ENCODE data around the gene ISOC1.
A peak's percentile ranks its signal among the peaks of the same experiment; 100 is the strongest.

ISOC1 gene

GRCh38 chr5:129104915-129105455, 10.4 kb downstream of the ISOC1 start:
- H3K27ac Mint-ChIP-seq = no peak overlapping the region

DNA sequence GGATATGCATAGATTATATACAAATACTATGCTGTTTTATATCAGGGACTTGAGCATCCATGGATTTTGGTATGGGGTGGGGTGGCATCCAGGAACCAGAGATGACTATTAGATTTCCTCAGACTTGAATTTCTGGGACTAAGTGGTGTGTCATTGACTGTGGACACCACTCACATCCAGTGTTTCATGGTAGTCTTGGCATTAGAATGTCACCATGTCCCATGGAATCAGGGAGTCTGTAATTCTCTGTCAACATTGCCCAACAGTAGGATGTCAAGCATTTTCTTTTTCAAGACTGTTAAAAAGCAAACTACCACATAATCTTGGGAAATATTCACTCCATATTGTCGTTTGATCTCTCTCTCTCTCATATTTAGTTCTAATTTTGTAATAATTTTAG, 13.1 kb downstream of the ISOC1 start:
- no peaks in the 10 kb centered on the region for H3K9me3 Mint-ChIP-seq
- H3K4me3 Mint-ChIP-seq = no peak overlapping the region
- no peak overlapping the region for H3K27ac Mint-ChIP-seq
- H3K36me3 Mint-ChIP-seq (ENCODE audit: low read depth) = peaks cover 71% of the 10 kb centered on the region
- DNase-seq = no peak
- H3K27me3 Mint-ChIP-seq = no peaks in the 10 kb centered on the region
- peaks cover 1% of the 10 kb centered on the region for H3K4me1 Mint-ChIP-seq (ENCODE audit: low read depth)

More at GRCh38 chr5:129104915-129105455, 10.4 kb downstream of the ISOC1 start:
- H3K4me3 Mint-ChIP-seq = no peak overlapping the region
- H3K36me3 Mint-ChIP-seq (ENCODE audit: low read depth) = peaks cover 51% of the 10 kb centered on the region
- H3K27me3 Mint-ChIP-seq = no peaks in the 10 kb centered on the region
- H3K9me3 Mint-ChIP-seq = no peaks in the 10 kb centered on the region
- no peak for DNase-seq
- peaks cover 12% of the 10 kb centered on the region for H3K4me1 Mint-ChIP-seq (ENCODE audit: low read depth)

GRCh38 chr5:129110742-129111141, 16.2 kb downstream of the ISOC1 start:
- no peak overlapping the region for H3K4me3 Mint-ChIP-seq
- H3K4me1 Mint-ChIP-seq (ENCODE audit: low read depth) = peaks cover 6% of the 10 kb centered on the region
- no peak overlapping the region for H3K27ac Mint-ChIP-seq
- no peaks in the 10 kb centered on the region for H3K9me3 Mint-ChIP-seq
- peaks cover 78% of the 10 kb centered on the region for H3K36me3 Mint-ChIP-seq (ENCODE audit: low read depth)
- no peak for DNase-seq
- H3K27me3 Mint-ChIP-seq = no peaks in the 10 kb centered on the region

DNA sequence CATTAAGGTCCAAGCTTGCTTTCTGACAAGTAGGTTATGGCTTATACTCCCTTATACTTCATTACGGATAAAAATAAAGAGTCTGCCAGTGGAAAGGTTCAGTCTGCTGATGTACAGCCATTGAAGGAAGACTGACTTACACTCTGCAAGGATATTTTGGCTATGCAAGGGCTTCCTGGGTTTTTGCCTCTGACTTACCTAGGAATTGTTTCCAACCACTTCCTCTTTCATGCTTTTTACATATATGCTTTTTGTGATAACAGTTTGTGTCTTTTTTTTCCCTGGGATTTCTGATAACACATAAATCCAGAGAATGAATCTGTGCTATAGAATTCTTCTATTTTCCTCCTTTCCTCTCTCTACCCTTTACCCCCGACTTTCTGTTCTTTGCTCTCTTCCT, 16.8 kb downstream of the ISOC1 start:
- DNase-seq = no peak
- Mint-ChIP-seq H3K27me3 (no peaks in the 10 kb centered on the region), H3K4me3 (no peak overlapping the region), H3K36me3 (ENCODE audit: low read depth) (peaks cover 72% of the 10 kb centered on the region), H3K4me1 (ENCODE audit: low read depth) (peaks cover 6% of the 10 kb centered on the region), H3K9me3 (no peaks in the 10 kb centered on the region), H3K27ac (no peak overlapping the region)

DNA sequence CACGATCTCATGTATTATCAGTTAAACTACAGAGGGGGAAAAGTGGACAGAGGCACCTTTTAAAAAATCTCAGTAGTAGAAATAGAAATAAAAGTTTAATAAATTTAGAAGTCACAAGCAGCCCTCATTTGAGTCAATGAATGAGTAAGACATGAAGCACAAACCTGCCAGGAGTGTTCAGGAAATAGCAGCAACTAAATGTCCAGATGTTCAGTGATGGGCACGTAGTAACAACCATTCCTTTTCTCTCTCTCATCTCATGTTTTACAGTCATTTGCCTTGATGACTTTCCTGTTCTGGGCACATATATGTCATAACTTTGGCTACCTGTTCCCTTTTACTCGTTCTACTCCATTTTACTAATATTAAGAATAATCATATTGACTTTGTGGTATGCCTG, 17.7 kb downstream of the ISOC1 start:
- Mint-ChIP-seq H3K27ac (no peak overlapping the region), H3K9me3 (no peaks in the 10 kb centered on the region), H3K4me3 (no peak overlapping the region), H3K4me1 (ENCODE audit: low read depth) (peaks cover 6% of the 10 kb centered on the region), H3K36me3 (ENCODE audit: low read depth) (peaks cover 69% of the 10 kb centered on the region), H3K27me3 (no peaks in the 10 kb centered on the region)
- no peak for DNase-seq

DNA sequence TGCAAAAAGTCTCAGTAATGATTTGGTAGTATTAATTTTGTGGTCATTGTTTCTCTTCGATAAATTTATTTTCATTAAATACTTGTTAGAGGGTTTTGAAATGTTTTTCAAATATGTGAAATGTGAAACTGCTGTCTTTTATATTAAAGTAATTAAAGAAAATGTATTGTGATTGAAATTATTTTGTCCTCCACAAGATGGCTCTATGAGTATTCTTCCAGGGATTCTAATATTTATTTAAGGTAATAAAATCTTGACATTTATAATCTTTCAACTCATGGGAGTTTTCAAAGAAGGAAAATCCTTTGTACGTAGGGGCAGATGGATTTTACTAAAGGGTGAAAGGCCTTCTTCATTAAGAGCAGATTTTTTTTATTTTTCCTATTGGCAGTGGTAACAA, 19.3 kb downstream of the ISOC1 start:
- no peak overlapping the region for H3K4me3 Mint-ChIP-seq
- DNase-seq = no peak

DNA sequence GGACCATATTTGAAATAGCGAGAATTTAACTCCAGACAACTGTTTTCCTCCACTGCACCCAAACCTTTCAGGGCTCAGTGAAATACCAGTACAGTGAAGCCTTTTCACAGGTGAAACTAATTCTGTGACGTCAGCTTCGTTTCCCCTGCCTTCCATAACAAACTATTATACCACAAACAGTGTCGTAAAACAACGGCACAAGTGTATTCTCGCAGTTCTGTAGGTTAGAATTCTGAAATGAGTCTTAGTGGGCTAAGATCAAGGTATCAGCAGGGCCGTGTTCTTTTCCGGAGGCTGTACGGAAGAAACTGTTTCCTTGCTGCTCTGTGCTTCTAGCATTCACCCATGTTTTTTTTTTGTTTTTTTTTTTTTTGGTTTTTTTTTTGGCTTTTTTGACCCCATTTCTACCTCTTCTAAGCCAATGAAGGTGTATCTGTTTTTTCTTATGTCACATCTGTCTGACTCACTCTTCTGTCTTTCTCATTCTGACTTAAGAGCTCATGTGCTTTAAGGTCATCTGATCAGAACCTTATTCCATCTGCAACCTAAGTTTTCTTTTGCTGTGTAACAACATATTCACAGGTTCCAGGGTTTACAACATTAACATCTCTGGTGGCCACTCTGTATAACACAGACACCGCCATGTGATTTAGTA, 20.1 kb downstream of the ISOC1 start:
- H3K9me3 Mint-ChIP-seq = no peaks in the 10 kb centered on the region
- H3K4me1 Mint-ChIP-seq (ENCODE audit: low read depth) = peaks cover 6% of the 10 kb centered on the region
- H3K27me3 Mint-ChIP-seq = no peaks in the 10 kb centered on the region
- H3K27ac Mint-ChIP-seq = no peak overlapping the region
- H3K36me3 Mint-ChIP-seq (ENCODE audit: low read depth) = peaks cover 59% of the 10 kb centered on the region
- no peak overlapping the region for H3K4me3 Mint-ChIP-seq
- DNase-seq = no peak

More for the DNA sequence above, 19.3 kb downstream of the ISOC1 start:
- Mint-ChIP-seq H3K36me3 (ENCODE audit: low read depth) (peaks cover 67% of the 10 kb centered on the region), H3K9me3 (no peaks in the 10 kb centered on the region), H3K4me1 (ENCODE audit: low read depth) (peaks cover 6% of the 10 kb centered on the region), H3K27ac (no peak overlapping the region), H3K27me3 (no peaks in the 10 kb centered on the region)

GRCh38 chr5:129115680-129116079, 21.1 kb downstream of the ISOC1 start:
- Mint-ChIP-seq H3K27ac (no peak overlapping the region), H3K4me3 (no peak overlapping the region), H3K36me3 (ENCODE audit: low read depth) (peaks cover 52% of the 10 kb centered on the region), H3K9me3 (no peaks in the 10 kb centered on the region), H3K4me1 (ENCODE audit: low read depth) (peaks cover 6% of the 10 kb centered on the region), H3K27me3 (no peaks in the 10 kb centered on the region)
- DNase-seq = no peak

DNA sequence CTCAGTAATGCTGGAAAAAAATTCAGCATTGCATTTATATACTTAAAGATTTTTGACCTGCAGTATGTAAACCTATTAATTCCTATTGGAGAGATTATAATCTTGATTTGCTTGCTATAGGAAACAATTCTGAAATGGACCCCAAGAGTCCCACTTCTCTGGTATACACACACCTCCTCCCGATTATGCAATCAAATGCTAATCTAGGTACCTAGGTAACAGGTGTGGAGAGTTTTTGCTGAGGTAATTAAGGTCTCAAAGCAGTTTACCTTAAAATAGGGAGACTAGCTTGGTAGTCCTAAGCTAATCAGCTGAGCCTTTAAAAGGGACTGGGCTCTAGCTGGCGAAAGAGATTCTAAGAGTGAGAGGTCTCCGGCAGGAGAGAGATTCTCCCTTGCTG, 22.2 kb downstream of the ISOC1 start:
- DNase-seq = no peak
- H3K27me3 Mint-ChIP-seq = no peaks in the 10 kb centered on the region
- peaks cover 6% of the 10 kb centered on the region for H3K4me1 Mint-ChIP-seq (ENCODE audit: low read depth)
- H3K4me3 Mint-ChIP-seq = no peak overlapping the region
- peaks cover 46% of the 10 kb centered on the region for H3K36me3 Mint-ChIP-seq (ENCODE audit: low read depth)
- H3K9me3 Mint-ChIP-seq = no peaks in the 10 kb centered on the region
- H3K27ac Mint-ChIP-seq = no peak overlapping the region

DNA sequence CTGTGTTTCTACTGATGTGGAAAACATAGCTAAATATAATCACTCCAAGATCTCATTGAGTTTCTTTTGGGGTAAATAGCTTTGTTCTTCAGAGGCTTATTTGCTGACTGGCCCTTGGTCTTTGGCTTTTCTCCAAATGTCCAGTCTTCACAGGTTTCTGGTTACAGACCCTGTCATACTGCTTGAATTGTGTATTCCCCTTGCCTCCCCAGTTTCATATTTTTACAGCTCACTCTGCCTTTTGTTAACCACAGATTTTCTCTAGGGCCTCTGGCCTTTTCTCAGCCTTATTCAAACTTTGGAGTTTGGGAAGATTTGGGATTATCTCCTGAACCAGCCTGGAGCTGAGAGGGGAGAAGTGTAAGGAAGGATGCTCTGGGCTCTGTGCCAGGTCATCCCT, 23.9 kb downstream of the ISOC1 start:
- Mint-ChIP-seq H3K4me1 (ENCODE audit: low read depth) (peaks cover 6% of the 10 kb centered on the region), H3K9me3 (no peaks in the 10 kb centered on the region), H3K27me3 (no peaks in the 10 kb centered on the region), H3K4me3 (no peak overlapping the region), H3K27ac (no peak overlapping the region), H3K36me3 (ENCODE audit: low read depth) (peaks cover 32% of the 10 kb centered on the region)
- DNase-seq = no peak

- DNase-seq = no peak
- Mint-ChIP-seq H3K27me3 (no peaks in the 10 kb centered on the region), H3K4me1 (ENCODE audit: low read depth) (peaks cover 6% of the 10 kb centered on the region), H3K4me3 (no peak overlapping the region), H3K36me3 (ENCODE audit: low read depth) (peaks cover 28% of the 10 kb centered on the region), H3K27ac (no peak overlapping the region), H3K9me3 (no peaks in the 10 kb centered on the region)
Measured at GRCh38 chr5:129118826-129119225, 24.3 kb downstream of the ISOC1 start.

- Mint-ChIP-seq H3K4me3 (no peak overlapping the region), H3K9me3 (no peaks in the 10 kb centered on the region), H3K4me1 (ENCODE audit: low read depth) (no peaks in the 10 kb centered on the region), H3K27me3 (no peaks in the 10 kb centered on the region), H3K27ac (no peak overlapping the region), H3K36me3 (ENCODE audit: low read depth) (peaks cover 21% of the 10 kb centered on the region)
- no peak for DNase-seq
Measured at GRCh38 chr5:129120158-129120581, 25.6 kb downstream of the ISOC1 start.

- Mint-ChIP-seq H3K4me3 (no peak overlapping the region), H3K9me3 (no peaks in the 10 kb centered on the region), H3K36me3 (ENCODE audit: low read depth) (peaks cover 12% of the 10 kb centered on the region), H3K27me3 (no peaks in the 10 kb centered on the region), H3K27ac (no peak overlapping the region), H3K4me1 (ENCODE audit: low read depth) (peaks cover 12% of the 10 kb centered on the region)
- DNase-seq = no peak
Measured at GRCh38 chr5:129122560-129122959, 28.0 kb downstream of the ISOC1 start.

- Mint-ChIP-seq H3K4me3 (no peak overlapping the region), H3K9me3 (no peaks in the 10 kb centered on the region), H3K4me1 (ENCODE audit: low read depth) (peaks cover 12% of the 10 kb centered on the region), H3K27ac (no peak overlapping the region), H3K27me3 (no peaks in the 10 kb centered on the region), H3K36me3 (ENCODE audit: low read depth) (peaks cover 3% of the 10 kb centered on the region)
- DNase-seq = no peak
Measured at GRCh38 chr5:129124608-129125007, 30.1 kb downstream of the ISOC1 start.

- H3K27ac Mint-ChIP-seq = peak overlapping the region; percentile 86
- H3K4me3 Mint-ChIP-seq = peak overlapping the region; percentile 33
- H3K4me1 Mint-ChIP-seq (ENCODE audit: low read depth) = peaks cover 12% of the 10 kb centered on the region
- H3K9me3 Mint-ChIP-seq = no peaks in the 10 kb centered on the region
- no peak for DNase-seq
- no peaks in the 10 kb centered on the region for H3K27me3 Mint-ChIP-seq
- peaks cover 3% of the 10 kb centered on the region for H3K36me3 Mint-ChIP-seq (ENCODE audit: low read depth)
Measured at GRCh38 chr5:129125819-129126218, 31.3 kb downstream of the ISOC1 start.

All from activated T-cell treated with anti-CD3 and anti-CD28 coated beads, Interleukin-2, amount 50 U/mL, for 24 hours (primary cell).